VCaP (cell line): ENCODE data around the gene UNC50.
"Not testable (repeated sequence)": the region's sequence is repeated elsewhere in the genome, so short reads cannot be mapped to it uniquely, and the experiment has no call there.

Source experiments
- H3K27ac ChIP-seq: fragments of 450-650 bp; 2 replicates; pipeline ENCODE4 v1.5.1; 2017
- TF ChIP-seq, protein P1 (sequence below): fragments of 450-650 bp; conservative IDR thresholded peaks from 2 replicates; pipeline ENCODE4 v1.5.1; 2017; ENCODE audit warnings: mild to moderate bottlenecking, moderate library complexity

Gene UNC50

DNA sequence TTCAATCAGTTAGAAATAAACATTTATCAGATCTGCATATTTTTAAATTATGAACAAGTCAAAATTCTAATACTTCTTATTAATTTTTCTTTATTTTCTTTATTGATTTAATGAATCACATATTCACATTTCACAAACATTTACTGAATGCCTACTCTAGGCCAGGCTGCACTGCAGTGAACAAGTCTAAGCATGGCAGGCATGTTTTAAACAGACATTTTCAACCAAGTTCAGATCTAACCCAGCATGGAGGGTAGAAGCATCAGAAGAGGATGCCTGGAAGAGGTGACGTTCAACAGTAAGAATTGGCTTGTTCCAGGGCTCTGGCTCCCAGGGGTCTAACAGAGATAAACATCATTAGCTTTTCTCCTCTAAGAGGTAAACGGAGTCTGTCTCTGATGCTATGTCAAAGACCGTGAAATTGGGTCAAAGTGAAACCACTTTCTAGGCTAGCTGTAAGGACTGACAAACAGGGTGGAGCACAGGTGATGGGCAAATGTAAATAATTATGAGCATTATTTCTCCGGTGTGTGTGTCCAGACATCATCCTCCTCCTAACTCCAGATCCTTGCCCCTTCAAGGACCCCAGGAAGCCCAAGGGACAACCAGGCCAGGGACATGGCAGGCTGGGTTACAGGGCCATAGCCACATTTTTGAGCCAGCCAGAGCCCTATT lies 50.6 kb downstream of the UNC50 start:
- H3K27ac ChIP-seq, result no peak overlapping the region
- TF ChIP-seq, protein P1, sequence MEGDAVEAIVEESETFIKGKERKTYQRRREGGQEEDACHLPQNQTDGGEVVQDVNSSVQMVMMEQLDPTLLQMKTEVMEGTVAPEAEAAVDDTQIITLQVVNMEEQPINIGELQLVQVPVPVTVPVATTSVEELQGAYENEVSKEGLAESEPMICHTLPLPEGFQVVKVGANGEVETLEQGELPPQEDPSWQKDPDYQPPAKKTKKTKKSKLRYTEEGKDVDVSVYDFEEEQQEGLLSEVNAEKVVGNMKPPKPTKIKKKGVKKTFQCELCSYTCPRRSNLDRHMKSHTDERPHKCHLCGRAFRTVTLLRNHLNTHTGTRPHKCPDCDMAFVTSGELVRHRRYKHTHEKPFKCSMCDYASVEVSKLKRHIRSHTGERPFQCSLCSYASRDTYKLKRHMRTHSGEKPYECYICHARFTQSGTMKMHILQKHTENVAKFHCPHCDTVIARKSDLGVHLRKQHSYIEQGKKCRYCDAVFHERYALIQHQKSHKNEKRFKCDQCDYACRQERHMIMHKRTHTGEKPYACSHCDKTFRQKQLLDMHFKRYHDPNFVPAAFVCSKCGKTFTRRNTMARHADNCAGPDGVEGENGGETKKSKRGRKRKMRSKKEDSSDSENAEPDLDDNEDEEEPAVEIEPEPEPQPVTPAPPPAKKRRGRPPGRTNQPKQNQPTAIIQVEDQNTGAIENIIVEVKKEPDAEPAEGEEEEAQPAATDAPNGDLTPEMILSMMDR, result no peak

DNA sequence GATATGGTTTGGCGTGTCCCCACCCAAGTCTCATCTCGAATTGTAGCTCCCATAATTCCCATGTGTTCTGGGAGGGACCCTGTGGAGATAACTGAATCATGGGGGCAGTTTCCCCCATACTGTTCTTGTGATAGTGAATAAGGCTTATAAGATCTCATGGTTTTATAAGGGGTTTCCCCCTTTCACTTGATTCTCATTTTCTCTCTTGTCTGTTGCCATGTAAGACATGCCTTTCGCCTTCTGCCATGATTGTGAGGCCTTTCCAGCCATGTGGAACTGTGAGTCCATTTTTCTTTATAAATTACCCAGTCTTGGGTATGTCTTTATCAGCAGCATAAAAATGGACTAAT lies 51.1 kb downstream of the UNC50 start:
- not testable (repeated sequence) for H3K27ac ChIP-seq

DNA sequence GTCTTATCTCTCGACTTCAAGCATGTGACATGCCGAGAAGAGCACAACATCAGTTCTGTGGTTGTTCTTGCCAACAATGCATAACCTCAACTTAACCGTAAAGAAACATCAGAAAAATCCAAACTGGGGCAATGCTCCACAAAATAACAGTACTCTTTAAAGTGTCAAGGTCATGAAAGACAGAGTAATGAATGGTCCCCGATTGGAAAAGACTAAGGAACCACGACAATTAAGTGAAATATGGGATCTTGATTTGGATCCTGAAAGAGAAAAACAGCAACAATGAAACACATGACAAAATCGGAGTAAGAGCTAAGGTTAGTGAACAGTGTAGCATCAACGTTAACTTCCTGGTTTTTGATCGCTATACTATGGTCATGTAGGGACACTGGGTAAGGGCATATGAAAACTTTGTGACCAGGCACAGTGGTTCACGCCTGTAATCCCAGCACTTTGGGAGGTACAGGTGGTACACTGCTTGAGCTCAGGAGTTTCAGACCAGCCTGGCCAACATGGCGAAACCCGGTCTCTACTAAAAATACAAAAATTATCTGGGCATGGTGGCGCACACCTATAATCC lies 55.2 kb downstream of the UNC50 start:
- H3K27ac ChIP-seq, result no peak overlapping the region
- TF ChIP-seq, protein P1, result no peak

DNA sequence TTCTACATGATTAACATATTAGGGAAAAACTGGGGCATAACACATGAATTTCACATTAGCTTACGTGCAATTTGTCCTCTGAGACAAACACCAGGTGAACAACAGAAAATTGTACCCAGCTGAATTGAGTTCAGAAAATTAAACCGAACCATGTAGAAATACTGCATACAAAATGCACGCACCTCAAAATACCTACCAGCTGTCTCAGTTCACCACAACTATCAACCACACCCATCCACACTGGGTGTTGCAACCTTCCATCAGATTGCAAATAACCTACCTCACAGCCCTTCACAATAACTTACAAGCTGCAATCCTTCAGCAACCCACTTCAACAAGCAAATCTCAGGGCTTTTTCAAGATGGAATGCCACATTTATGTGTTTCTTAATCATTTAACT lies 55.9 kb downstream of the UNC50 start:
- TF ChIP-seq, protein P1, result no peak
- no peak overlapping the region for H3K27ac ChIP-seq

DNA sequence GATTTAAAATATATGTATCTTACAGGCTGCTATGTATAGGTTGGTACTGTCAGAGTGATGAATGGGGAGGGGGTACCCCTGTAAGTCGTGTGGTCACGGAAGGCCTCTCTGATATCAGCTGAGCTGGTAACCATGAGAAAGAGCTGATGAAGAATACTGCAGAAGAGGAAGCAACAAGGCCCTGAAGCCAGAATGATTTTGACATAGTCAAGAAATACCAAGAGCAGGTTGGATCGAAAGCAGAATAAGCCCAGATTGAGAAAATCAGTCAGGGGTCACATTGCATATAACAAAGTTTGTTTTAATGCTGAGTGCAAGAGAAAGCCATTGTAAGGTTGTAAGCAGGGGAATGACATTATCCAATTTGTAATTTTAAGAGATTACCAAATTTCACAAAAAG lies 57.3 kb downstream of the UNC50 start:
- no peak overlapping the region for H3K27ac ChIP-seq
- TF ChIP-seq, protein P1, result no peak
